HG03103 (cell line): ENCODE measurements around the gene CELA1.
A peak's percentile ranks its signal among the peaks of the same experiment; 100 is the strongest.

Experiments
- ATAC-seq: cut with Tn5 transposase; IDR thresholded peaks from one replicate; pipeline ENCODE4 v1.9.1; 2021; ENCODE audit warnings: low read depth; ENCODE audit not compliant: unreplicated experiment

The CELA1 gene

GRCh38 chr12:51377099-51377984 lies 30.9 kb upstream of the CELA1 start:
- ATAC-seq, result no peak

GRCh38 chr12:51374856-51375255 lies 28.4 kb upstream of the CELA1 start:
- no peak for ATAC-seq

- no peak for ATAC-seq
These were observed 27.9 kb upstream of the CELA1 start for GRCh38 chr12:51374361-51374760.

GRCh38 chr12:51373187-51373586 lies 26.7 kb upstream of the CELA1 start:
- ATAC-seq, result no peak

- ATAC-seq, result no peak
These were observed 25.5 kb upstream of the CELA1 start for GRCh38 chr12:51372021-51372420.

GRCh38 chr12:51371295-51371953 lies 24.9 kb upstream of the CELA1 start:
- no peak for ATAC-seq

GRCh38 chr12:51370667-51371066 lies 24.2 kb upstream of the CELA1 start:
- ATAC-seq, result no peak

GRCh38 chr12:51369581-51369980 lies 23.1 kb upstream of the CELA1 start:
- no peak for ATAC-seq

- peak; percentile 97 for ATAC-seq
These were observed 22.4 kb upstream of the CELA1 start for GRCh38 chr12:51368640-51369517.

- no peak for ATAC-seq
These were observed 18.8 kb upstream of the CELA1 start for GRCh38 chr12:51365276-51365675.

- ATAC-seq, result no peak
These were observed 17.5 kb upstream of the CELA1 start for GRCh38 chr12:51364001-51364400.

GRCh38 chr12:51362747-51363342 lies 16.4 kb upstream of the CELA1 start:
- ATAC-seq, result no peak

GRCh38 chr12:51362307-51362706 lies 15.8 kb upstream of the CELA1 start:
- ATAC-seq, result no peak

- ATAC-seq, result no peak
These were observed 14.9 kb upstream of the CELA1 start for GRCh38 chr12:51361161-51362016.

- ATAC-seq, result no peak
These were observed 13.8 kb upstream of the CELA1 start for GRCh38 chr12:51360315-51360714.

GRCh38 chr12:51359851-51360250 lies 13.4 kb upstream of the CELA1 start:
- no peak for ATAC-seq

- no peak for ATAC-seq
These were observed 12.0 kb upstream of the CELA1 start for GRCh38 chr12:51358496-51358895.

GRCh38 chr12:51357374-51358047 lies 11.0 kb upstream of the CELA1 start:
- ATAC-seq, result no peak

GRCh38 chr12:51351913-51352532 lies 5.5 kb upstream of the CELA1 start:
- no peak for ATAC-seq
